NCI-H2196 treated with DMSO at 0.1 percent for 48 hours (cell line): Measurements from ENCODE around the gene FAH.
"Not testable (repeated sequence)": the region's sequence is repeated elsewhere in the genome, so short reads cannot be mapped to it uniquely, and the experiment has no call there.

Experiments used
- DNase-seq: peaks from one replicate; lab custom pipeline; 2025; ENCODE audit not compliant: unreplicated experiment; lab: John Stamatoyannopoulos, UW

Gene FAH

GRCh38 chr15:80151148-80151547, 1.7 kb upstream of the FAH start:
- no peak for DNase-seq

- DNase-seq = no peak
Observed at GRCh38 chr15:80151576-80151975, 1.2 kb upstream of the FAH start.

GRCh38 chr15:80152180-80152895, 461 bp upstream of the FAH start:
- DNase-seq = peak; percentile 40

GRCh38 chr15:80153900-80154299, 1.1 kb downstream of the FAH start:
- no peak for DNase-seq

GRCh38 chr15:80154336-80154735, 1.5 kb downstream of the FAH start:
- DNase-seq = no peak

GRCh38 chr15:80155001-80155377, 2.2 kb downstream of the FAH start:
- DNase-seq = no peak

- DNase-seq = not testable (repeated sequence)
Observed at GRCh38 chr15:80155378-80156175, 2.8 kb downstream of the FAH start.

GRCh38 chr15:80156176-80156720, 3.4 kb downstream of the FAH start:
- no peak for DNase-seq

GRCh38 chr15:80157215-80157614, 4.4 kb downstream of the FAH start:
- DNase-seq = no peak

GRCh38 chr15:80159301-80159700, 6.5 kb downstream of the FAH start:
- no peak for DNase-seq

GRCh38 chr15:80159811-80160569, 7.2 kb downstream of the FAH start:
- no peak for DNase-seq

- DNase-seq = no peak
Observed at GRCh38 chr15:80160570-80161156, 7.9 kb downstream of the FAH start.

- DNase-seq = no peak
Observed at GRCh38 chr15:80161468-80162016, 8.7 kb downstream of the FAH start.

- DNase-seq = no peak
Observed at GRCh38 chr15:80162059-80162554, 9.3 kb downstream of the FAH start.

GRCh38 chr15:80163217-80163616, 10.4 kb downstream of the FAH start:
- DNase-seq = no peak

GRCh38 chr15:80163897-80164296, 11.1 kb downstream of the FAH start:
- DNase-seq = no peak

GRCh38 chr15:80167936-80168335, 15.1 kb downstream of the FAH start:
- DNase-seq = no peak

GRCh38 chr15:80168421-80168820, 15.6 kb downstream of the FAH start:
- DNase-seq = no peak

GRCh38 chr15:80169768-80170357, 17.1 kb downstream of the FAH start:
- DNase-seq = no peak

GRCh38 chr15:80170596-80170995, 17.8 kb downstream of the FAH start:
- no peak for DNase-seq
